Measurements from ENCODE around the gene HOMEZ.
"Not testable (repeated sequence)": the region's sequence is repeated elsewhere in the genome, so short reads cannot be mapped to it uniquely, and the experiment has no call there.

HOMEZ gene

DNA sequence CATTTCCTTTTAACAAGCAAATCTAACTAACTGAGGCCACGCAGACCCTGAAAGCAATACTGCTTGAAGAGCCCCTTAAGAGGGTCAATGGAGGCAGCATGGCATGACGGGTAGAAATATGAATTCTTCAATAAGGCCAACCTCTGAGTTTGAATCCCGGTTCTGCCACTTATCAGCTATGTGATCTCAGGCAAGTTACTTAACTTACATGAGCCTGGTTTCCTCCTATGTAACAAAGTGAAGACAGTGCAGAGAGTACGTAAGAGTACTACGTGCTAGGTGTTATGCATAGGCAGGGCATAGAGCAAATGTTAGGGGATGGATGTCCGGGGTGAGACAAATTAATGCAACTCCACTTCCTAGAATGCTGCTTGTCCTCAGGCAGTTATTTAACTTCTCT, 4.7 kb downstream of the HOMEZ start:
- no peak for DNase-seq (ENCODE audit: low read depth)

DNA sequence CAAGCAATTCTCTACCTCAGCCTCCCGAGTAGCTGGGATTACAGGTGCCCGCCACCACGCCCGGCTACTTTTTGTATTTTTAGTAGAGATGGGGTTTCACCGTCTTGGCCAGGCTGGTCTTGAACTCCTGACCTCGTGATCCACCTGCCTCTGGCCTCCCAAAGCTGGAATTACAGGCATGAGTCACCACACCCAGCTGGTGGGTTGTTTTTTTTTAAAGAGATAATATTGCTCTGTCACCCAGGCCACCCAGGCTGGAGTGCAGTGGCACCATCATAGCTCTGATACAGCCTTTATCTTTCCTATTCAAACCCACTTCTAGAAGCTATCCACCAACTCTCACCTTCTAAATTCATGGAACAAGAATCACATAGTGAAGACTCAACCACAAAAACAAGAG, 8.0 kb downstream of the HOMEZ start:
- DNase-seq (ENCODE audit: low read depth), result not testable (repeated sequence)

DNA sequence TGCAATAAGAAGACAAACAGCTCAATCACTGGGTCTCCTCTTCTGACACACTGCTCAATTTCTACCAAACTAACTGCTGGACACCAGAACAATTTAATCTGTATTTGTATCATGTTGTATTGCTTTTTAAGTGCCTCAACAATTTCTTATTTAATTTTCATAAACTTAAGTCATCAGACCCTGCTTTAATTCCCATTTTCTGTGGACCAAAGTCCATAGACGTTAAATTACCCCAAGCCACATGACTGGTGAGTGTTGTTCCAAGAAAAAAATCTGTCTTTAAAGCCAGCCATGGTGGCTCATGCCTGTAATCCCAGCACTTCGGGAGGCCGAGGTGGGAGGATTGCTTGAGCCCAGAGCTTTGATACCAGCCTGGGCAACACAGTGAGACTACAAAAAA, 8.7 kb downstream of the HOMEZ start:
- DNase-seq (ENCODE audit: low read depth), result no peak

DNA sequence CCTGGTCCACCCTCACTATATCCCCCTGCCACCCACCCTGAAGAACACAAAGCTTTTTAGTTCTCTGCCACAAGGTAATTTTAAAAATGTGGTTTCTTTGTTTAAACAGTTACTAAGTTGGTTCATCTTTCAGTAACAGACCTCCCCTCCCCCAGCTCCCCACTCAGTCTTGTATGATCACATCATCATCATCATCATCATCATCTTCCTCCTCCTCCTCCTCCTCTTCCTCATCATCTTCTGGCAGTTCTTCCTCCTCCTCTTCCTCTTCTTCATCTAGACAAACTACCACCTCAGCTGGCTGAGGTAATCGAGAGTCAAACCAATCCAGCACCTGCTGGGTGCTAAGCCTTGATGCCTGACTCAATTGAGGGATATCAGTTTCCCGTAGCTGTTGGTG, 10.5 kb downstream of the HOMEZ start:
- no peak for DNase-seq (ENCODE audit: low read depth)

DNA sequence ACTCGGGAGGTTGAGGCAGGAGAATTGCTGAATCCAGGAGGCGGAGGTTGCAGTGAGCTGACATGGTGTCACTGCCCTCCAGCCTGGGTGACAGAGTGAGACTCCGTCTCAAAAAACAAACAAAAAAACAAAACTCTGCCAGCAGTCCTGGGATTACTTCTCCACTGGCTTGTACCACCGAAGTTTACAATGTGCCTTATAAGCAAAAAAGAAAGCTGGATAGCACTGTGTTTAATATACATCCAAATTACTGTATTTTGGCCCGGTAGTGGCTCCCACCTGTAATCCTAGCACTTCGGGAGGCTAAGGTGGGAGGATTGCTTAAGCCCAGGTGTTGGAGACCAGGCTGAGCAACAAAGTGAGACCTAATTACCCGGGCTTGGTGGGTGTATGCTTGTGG, 16.7 kb downstream of the HOMEZ start:
- no peak for DNase-seq (ENCODE audit: low read depth)

DNA sequence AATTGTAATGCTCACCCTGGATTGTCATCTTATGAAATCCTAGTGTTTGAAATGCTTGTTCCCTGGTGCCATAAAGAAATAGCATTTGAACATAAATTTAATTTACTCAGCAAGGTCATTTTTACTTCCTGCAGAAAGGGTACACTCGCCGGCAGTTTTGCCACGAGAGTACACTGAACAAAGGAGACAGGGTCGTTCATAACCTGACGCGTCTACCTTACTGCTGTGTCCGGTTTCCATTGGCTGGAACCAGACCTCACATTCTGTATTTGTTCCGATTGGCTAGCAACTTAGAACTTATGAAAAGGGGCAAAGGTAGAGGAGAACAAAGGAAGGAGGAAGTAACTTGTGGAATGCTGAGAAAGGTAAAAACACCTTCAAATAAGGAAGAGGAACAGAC, 25.1 kb downstream of the HOMEZ start:
- DNase-seq (ENCODE audit: low read depth), result not testable (repeated sequence)

DNA sequence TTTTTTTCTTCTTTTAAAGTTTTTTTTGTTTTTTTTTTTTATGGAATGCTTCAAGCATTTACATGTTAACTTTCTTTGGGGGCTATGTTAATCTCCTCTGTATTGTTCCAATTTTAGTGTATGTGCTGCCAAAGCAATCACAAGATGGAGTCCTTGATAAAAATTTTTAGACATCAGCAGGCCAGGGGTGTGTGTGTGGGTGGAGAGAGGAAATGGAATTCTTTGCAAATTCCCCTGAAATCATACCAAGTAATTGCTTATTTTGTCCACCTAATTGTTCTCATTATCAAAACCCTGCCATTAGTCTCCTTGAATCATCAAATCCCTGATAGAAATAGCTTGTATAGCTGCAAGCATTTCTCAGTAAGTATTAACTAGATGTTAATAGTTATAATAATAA, 26.5 kb downstream of the HOMEZ start:
- DNase-seq (ENCODE audit: low read depth), result no peak

DNA sequence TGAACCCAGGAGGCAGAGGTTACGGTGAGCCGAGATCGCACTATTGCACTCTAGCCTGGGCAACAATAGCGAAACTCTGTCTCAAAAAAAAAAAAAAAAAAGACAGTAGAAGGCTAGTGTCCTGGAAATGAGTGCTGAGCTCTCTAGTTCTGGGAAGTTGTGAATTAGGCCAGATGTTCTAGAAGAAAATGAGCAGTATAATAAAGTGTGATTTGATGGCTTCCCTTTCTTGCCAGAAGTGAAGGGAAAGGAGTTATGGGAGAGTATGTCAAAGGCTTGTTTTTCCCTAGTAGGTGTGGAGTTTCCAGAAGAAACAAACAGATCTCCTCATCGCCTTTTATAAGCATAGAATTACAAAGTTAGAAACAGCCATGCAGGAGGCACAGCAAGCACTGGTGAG, 27.7 kb downstream of the HOMEZ start:
- DNase-seq (ENCODE audit: low read depth), result no peak

DNA sequence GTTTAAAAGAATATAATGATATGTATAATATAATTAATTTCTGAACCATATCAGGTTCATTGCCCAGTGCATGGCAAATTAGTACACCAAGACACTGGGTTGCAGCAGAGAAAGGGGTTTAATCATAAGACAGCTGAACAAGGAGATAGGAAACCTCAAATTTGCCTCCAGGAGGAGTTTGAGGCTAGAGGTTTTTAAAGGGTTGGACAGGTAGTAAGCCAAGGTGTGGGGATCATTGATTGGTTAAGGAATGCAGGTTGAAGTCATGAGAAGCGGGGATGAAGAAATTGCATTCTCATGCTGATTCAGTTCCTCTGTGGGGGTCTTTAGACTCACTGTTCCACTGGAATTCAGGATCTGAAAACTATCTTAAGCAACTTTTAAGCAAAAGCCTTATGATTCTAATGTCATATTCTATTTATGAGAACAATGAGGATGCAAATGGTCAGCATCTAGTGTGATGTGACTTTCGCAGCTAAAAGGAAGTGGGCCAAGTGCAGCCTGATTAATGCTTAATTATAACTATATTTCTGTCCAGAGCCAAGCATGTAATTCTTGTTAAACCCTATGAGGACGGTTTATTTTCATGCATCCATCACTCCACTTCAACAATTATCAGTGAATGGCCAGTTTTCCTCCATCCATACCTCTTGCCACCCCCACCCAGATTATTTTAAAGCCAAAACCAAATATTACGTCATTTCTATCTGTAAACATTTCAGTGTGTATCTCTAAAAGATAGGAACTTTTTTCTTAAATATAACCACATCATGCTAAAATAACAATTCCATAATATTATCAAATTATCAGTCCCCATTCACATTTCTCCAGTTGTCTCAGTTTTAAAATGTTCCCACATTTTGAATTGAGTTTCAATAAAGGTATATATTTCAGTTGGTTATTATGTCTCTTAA, 33.3 kb downstream of the HOMEZ start:
- DNase-seq (ENCODE audit: low read depth), result no peak

DNA sequence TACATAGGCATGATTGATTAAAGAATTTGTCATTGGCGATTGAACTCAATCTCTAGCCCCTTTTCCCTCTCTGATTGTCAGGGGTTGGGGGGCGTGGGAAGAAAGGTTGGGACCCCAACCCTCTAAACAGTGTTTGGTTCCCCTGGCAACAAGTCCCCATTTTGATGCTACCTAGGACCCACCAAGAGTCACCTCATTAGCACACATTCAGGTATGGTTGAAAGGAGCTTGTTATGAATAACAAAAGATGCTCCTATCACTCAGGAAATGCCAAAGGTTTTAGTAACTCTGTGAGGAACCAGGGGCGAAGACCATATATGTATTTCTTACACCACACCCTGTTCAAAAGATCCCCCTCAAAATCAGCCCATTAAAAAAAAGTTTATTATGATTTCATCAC, 33.9 kb downstream of the HOMEZ start:
- no peak for DNase-seq (ENCODE audit: low read depth)

DNA sequence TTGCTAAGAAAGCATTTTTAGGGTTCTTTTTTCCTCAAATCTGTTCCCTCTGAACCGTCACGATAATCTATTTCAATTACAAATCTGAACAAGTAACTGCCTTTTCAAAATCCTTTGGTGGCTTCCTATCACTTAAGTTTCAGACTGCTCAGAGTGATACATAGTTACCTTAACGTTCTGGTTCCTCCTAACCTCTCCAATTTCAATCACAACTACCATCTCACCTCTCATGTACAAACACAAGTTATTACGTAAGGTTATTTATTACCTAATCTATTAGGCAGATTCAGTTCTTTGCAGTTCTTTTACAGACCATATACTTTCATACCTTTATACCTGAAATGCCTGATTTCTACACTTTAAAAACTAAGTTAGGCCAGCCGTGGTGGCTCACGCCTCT, 36.1 kb downstream of the HOMEZ start:
- DNase-seq (ENCODE audit: low read depth), result no peak

DNA sequence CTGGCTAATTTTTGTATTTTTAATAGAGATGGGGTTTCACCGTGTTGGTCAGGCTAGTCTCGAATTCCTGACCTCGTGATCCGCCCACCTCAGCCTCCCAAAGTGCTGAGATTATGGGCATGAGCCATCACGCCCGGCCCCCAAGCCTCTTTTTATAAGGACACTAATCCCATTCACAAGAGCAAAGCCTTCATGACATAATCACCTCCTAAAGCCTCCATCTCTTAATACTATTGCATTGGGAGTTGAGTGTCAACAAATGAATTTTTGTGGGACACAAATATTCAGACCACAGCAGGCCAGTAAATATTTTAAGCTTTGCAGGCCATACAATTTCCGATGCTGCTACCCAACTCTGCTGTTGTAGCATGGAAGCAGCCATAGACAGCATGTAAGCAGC, 37.3 kb downstream of the HOMEZ start:
- no peak for DNase-seq (ENCODE audit: low read depth)

DNA sequence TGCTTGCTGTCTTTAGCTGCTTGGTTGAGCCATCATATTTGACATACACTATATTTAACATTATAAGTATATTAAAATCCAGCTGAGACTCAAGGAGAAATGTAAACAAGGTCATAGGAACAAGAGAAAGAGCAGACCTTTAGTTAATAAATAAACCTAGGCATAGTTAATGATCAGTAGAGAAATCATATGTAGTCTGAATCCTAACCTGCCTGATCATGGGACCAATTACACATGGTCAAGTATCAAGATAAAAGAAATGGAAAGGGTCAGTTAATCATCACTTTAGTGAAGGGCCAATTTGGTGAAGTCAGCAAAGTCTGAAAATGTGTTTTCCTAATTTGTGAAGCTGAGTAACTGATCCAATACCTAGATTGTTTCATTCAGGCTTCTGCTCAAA, 40.6 kb downstream of the HOMEZ start:
- no peak for DNase-seq (ENCODE audit: low read depth)

DNA sequence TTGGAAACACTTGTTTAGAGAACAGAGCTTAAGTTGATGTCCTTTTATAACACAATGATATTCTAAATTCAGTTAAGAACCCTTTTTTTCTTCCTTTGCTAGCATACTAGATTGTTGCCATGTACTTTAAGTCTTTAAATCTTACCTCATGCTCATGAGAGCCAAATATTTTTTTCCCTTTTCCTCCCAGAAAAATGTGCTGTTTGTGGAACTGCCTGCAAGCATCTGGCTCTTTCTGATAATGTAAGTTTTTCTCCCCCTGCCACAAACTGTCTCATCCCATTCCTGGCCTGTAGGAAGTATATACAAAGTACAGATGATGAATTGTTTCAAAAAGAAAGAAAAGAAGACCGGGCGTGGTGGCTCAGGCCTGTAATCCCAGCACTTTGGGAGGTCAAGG, 42.9 kb downstream of the HOMEZ start:
- DNase-seq (ENCODE audit: low read depth), result no peak

DNA sequence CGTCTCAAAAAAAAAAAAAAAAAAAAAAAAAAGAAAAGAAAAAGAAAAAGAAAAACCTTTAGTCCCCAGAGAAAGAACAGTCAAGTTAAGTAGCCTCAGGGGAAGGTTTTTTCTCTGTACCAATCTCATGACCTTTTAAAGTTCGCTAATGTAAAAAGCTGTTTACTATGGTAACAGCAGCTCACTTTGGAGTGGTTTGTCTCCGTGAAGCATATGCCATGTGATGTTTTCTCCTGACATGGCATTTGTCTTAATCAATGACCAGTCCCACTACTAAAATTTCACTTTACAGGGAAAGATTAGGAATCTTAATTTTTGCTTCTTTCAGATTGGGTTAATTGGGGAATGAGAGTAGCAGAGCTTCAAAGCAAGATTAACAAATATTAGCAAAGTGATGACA, 43.9 kb downstream of the HOMEZ start:
- no peak for DNase-seq (ENCODE audit: low read depth)

DNA sequence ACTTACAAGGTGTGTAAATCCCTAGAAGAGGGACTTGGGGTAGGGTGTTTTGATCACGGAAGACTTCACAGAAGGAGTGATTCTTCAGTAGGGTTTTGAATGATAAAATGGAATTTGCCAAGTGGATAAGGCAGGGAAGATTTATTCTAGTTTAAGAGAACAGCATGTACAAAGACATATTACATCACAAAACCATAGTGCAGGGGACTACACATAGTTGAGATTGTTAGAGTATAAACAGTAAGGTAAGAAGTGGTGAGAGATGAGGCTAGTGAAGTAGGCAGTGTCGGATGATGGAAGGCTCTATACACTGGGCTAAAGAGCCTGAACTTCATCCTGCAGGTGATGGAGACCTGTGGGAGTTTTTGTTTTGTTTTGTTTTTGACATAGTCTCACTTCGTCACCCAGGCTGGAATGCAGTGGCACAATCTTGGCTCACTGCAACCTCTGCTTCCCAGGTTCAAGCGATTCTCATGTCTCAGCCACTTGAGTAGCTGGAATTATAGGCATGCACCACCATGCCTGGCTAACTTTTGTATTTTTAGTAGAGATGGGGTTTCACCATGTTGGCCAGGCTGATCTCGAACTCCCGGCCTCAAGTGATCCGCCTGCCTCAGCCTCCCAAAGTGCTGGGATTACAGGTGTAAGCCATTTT, 44.7 kb downstream of the HOMEZ start:
- not testable (repeated sequence) for DNase-seq (ENCODE audit: low read depth)

DNA sequence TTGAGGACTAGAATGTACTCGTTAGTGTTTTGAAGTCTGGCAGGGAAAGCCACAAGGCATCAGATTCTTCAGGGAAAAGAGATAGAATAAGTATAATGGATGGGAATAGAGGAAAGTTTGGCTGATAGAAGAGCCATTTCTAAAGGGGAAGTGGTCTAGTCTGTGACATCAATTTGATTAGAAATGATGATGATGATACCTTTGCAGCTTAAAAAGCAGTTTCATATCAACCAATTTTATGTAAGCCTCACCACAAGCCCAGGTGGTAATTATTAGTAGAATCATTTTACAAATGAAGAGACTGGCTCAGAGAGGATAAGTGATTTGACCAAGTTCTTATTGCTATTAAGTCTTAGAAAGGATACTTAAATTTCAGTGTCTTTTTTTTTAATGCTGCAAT, 45.3 kb downstream of the HOMEZ start:
- no peak for DNase-seq (ENCODE audit: low read depth)

DNA sequence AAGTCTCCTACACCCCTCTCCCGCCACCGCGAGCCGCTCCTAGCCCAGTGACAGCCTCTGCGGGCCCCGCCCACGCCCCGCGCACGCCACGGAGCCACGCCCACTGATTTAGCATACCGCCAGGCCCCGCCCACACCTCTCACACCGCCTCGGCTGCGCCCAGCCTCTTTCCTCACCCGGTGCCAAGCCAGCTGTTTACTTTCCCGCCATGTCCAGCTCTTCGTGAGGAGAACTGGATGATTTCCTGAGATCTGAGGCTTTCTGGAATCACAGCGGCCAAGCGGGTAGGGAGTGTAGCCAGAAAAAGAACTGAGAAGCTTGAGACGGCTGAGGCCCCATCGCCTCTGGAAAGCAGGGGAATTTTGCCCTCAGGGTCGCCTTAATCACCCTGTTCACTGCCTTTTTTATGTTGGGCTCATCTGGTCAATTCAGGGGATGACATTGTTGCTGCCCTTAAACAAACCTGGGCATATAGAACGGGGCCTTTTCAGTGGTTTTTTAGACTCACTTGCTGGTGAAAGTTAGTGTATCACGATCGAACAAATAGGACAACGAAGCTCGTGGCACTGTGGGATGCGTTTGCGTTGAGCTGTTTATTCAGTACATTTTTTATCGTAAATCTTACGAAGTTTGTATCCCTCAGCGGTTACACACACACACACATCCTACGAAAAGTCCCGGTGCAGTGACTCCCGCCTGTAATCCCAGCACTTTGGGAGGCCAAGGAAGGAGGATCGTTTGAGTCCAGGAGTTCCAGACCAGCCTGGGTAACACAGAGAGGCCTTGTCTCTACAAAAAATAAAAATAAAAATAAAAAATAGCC, 47.9 kb downstream of the HOMEZ start, which contains the start of gene RNF212B:
RNF212B (plus strand) TSS at position 165 of the 823 bp plus-strand sequence. CDS start 2,410 bp downstream, outside the sequence.
- DNase-seq (ENCODE audit: low read depth), result peak; percentile 81

DNA sequence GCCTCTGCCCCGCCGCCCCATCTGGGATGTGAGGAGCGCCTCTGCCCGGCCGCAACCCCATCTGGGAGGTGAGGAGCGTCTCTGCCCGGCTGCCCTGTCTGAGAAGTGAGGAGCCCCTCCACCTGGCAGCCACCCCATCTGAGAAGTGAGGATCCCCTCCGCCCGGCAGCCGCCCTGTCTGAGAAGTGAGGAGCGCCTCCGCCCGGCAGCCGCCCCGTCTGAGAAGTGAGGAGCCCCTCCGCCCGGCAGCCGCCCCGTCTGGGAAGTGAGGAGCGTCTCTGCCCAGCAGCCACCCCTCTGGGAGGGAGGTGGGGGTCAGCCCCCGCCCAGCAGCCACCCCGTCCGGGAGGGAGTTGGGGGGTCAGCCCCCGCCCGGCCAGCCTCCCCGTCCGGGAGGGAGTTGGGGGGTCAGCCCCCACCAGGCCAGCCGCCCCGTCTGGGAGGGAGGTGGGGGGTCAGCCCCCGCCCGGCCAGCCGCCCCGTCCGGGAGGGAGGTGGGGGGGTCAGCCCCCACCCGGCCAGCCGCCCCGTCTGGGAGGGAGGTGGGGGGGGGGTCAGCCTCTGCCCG, 53.6 kb downstream of the HOMEZ start:
- not testable (repeated sequence) for DNase-seq (ENCODE audit: low read depth)

DNA sequence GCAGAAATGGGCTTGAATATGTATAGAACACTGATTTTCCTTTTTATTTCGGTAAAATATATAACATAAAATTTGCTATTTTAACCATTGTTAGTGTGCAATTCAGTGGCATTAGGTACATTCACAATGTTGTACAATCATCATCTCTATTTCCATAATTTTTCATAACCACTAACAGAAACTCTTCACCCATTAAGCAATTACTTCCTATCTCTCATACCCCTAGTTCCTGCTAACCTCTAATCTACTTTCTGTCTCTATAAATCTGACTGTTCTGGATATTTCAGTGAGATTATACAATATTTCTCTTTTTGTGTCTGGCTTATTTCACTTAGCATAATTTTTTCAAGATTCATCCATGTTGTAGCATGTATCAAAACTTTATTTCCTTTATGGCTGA, 57.1 kb downstream of the HOMEZ start:
- DNase-seq (ENCODE audit: low read depth), result no peak

DNA sequence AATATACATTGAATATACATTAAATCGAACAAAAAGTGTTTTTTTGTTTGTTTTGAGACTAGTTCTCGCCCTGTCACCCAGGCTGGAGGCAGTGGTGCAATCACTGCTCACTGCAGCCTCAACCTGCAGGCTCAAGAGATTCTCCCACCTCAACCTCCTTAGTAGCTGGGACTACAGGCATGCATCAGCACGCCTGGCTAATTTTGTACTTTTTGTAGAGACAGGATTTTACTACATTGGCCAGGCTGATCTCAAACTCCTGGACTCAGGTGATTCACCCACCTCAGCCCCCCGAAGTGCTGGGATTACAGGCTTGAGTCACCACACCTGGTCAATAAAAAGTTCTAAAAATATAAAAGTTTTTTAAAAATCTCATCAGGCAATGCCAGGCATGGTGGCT, 58.4 kb downstream of the HOMEZ start:
- DNase-seq (ENCODE audit: low read depth), result no peak

DNA sequence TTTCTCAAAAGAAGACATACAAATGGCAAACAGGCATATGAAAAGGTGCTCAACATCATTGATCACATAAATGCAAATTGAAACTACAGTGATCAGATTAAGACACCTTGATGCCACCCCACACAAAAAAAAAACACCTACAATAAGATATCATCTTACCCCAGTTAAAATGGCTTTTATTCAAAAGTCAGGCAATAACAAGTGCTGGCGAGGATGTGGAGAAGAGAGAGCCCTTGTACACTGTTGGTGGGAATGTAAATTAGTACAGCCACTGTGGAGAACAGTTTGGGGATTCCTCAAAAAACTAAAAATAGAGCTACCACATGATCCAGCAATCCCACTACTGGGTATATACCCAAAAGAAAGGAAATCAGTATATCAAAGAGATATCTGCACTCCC, 61.0 kb downstream of the HOMEZ start:
- not testable (repeated sequence) for DNase-seq (ENCODE audit: low read depth)

Measured in stimulated activated CD4-positive, alpha-beta T cell treated with anti-CD3 and anti-CD28 coated beads, Interleukin-2, amount 100 ng/mL, for 4 hours (primary cell).